Right atrium auricular region (tissue), 2 donors: Measurements from ENCODE around the gene KRTAP13-1. TPM values are rescaled to one million over a fixed set of nuclear protein-coding genes. Genes with fewer than 3 reads are reported as not detected.

Source experiments
- DNase-seq: peaks from one replicate; pipeline ENCODE4 v3.0.0-alpha.2; 2019; ENCODE audit warnings: low spot score
- H3K27ac ChIP-seq, 2 donors: fragments of 200-600 bp; sonication (generic); 1 replicate in 1 of 2; 2 replicates in 1 of 2; pipeline ENCODE4 v1.5.1; 2016 to 2019
- H3K27me3 ChIP-seq, 2 donors: fragments of 200-600 bp; sonication (generic); one replicate each; pipeline versions ENCODE4 v1.5.1 to v1.6.0; 2017 to 2019
- H3K36me3 ChIP-seq: fragments of 200-600 bp; sonication (generic); one replicate; pipeline ENCODE4 v1.5.1; 2016
- H3K4me1 ChIP-seq, 2 donors: fragments of 200-600 bp; sonication (generic); one replicate each; pipeline versions ENCODE4 v1.5.1 to v1.6.0; 2017 to 2019
- H3K4me3 ChIP-seq, 2 donors: fragments of 200-600 bp; sonication (generic); 1 replicate in 1 of 2; 2 replicates in 1 of 2; pipeline ENCODE4 v1.5.1; 2017 to 2019; ENCODE audit warnings: mild to moderate bottlenecking in 1 of 2, moderate library complexity in 1 of 2
- H3K9me3 ChIP-seq, 2 donors: fragments of 200-600 bp; sonication (generic); one replicate each; pipeline ENCODE4 v1.5.1; 2019
- microRNA-seq, 2 donors: library from miRNA; unstranded; fragments of <30 nt; microRNA quantifications; one replicate each; pipeline ENCODE4, GENCODE V29; 2016 to 2017; ENCODE audit warnings: borderline number of aligned reads in 2 of 2, borderline replicate concordance in 1 of 2
- total RNA-seq, 2 donors: library from RNA; depleted of rRNA; stranded (reverse); fragments of >200 nt; gene quantifications; one replicate each; pipeline ENCODE4 v1.1.0, GENCODE V29; 2016
- TF ChIP-seq, protein P1 (sequence below), 2 donors: fragments of 200-600 bp; sonication (generic); IDR thresholded peaks; one replicate each; pipeline ENCODE4 v1.5.1; 2019; ENCODE audit warnings: antibody characterized with exemption in 2 of 2

Gene KRTAP13-1
- total RNA-seq, 2 donors from 2014 or later: not detected

DNA sequence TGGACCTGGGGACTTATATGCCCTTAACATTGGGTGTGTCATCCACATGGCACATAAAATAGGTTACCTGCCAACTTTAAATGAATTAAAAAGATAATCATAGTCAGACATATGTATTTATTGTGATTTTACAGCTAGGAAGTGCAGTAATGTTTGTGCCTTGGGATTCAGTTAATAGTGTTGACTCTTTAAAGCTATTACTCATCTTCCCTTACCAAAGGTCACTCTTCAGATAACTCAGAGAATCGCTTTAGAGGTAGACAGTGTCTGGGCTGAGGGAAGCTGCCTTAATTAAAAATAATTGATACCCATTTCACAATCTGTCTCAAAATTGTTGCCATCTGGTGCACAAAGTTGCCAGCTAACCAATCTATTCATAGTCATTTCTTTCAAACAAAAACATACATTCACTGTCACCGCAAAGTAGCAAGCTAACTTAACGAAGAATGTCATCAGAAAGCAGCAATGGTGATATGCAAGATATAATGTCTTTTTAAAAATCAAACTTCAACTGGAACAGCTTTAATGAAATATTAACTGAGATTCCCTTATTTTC is 41.3 kb downstream of the KRTAP13-1 start:
- Histone ChIP-seq H3K27ac (no peak overlapping the region), H3K4me3 (no peak overlapping the region), H3K36me3 (no peaks in the 10 kb centered on the region), H3K4me1 (no peaks in the 10 kb centered on the region), H3K27me3 (no peaks in the 10 kb centered on the region), H3K9me3 (no peaks in the 10 kb centered on the region)
- DNase-seq: no peak
- TF ChIP-seq, protein P1, sequence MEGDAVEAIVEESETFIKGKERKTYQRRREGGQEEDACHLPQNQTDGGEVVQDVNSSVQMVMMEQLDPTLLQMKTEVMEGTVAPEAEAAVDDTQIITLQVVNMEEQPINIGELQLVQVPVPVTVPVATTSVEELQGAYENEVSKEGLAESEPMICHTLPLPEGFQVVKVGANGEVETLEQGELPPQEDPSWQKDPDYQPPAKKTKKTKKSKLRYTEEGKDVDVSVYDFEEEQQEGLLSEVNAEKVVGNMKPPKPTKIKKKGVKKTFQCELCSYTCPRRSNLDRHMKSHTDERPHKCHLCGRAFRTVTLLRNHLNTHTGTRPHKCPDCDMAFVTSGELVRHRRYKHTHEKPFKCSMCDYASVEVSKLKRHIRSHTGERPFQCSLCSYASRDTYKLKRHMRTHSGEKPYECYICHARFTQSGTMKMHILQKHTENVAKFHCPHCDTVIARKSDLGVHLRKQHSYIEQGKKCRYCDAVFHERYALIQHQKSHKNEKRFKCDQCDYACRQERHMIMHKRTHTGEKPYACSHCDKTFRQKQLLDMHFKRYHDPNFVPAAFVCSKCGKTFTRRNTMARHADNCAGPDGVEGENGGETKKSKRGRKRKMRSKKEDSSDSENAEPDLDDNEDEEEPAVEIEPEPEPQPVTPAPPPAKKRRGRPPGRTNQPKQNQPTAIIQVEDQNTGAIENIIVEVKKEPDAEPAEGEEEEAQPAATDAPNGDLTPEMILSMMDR (IDR thresholded peaks at IDR 0.05): no peak

DNA sequence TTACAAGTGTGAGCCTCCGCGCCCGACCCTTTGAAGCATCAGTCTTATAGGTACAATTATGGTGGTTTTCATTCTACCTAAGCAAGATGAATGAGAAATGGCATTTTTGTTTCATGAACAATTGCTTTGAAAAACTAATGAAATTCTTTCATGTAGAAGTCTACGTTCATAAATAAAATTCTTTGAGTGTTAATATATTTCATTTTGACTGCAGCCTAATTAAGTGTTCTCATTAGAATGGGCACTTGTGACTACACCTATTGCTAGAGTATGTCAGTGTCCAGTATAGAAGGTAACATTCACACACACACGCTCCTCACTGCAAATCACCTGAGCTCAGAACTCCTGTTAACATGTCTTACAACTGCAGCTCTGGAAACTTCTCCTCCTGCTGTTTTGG is 44.1 kb downstream of the KRTAP13-1 start, which contains the start of gene KRTAP15-1:
KRTAP15-1 (plus strand) TSS at position 301 of the 400 bp plus-strand sequence; CDS start at position 354, 53 bp downstream.
- Histone ChIP-seq H3K27ac (no peak within 1 kb of the TSS), H3K4me1 (no peaks in the 10 kb centered on the region), H3K9me3 (no peaks in the 10 kb centered on the region), H3K4me3 (no peak within 1 kb of the TSS), H3K27me3 (no peaks in the 10 kb centered on the region), H3K36me3 (no peaks in the 10 kb centered on the region)
- DNase-seq: no peak
- TF ChIP-seq, protein P1 (IDR thresholded peaks at IDR 0.05): no peak

DNA sequence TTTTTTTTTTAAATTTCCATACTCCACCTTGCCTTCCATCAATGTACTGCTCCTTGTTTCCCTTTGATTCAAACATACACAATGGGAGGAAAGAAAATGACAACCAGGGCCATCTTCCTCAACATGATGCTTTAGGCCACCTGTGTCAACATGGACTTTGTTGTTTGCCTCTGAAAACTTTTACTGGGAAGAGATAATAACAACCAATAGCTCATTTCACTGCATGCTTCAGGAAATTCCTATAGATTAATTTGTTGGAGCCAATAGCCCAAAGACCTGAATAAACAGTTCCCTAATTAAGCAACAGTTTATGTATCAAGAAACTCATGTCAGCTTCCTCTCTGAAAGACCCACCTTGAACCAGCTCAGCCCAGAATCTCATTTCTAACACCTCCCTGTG is 47.4 kb downstream of the KRTAP13-1 start:
- H3K27me3 ChIP-seq: no peaks in the 10 kb centered on the region
- TF ChIP-seq, protein P1 (IDR thresholded peaks at IDR 0.05): no peak
- no peaks in the 10 kb centered on the region for H3K9me3 ChIP-seq
- DNase-seq: no peak
- H3K4me3 ChIP-seq: no peak overlapping the region
- H3K27ac ChIP-seq: no peak overlapping the region
- H3K4me1 ChIP-seq: no peaks in the 10 kb centered on the region
- no peaks in the 10 kb centered on the region for H3K36me3 ChIP-seq

DNA sequence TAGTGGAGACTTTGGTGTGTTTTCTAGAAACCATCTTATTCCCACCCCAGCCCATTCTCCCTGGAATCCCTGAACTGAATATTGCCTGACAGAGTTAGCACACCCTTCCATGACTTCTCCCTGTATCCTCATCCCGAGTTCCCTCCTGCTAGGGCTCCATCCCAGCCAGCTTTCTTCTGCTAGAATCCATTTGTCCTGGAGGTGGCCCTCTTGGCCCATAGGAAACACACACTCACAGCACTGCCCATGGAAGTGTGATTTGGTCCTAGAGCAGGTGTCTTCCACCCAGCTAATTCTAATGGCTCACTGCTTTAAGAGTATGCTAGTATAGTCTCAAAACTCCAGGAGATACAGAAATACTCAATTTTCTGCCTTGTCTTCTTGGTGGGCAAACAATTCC is 48.4 kb downstream of the KRTAP13-1 start:
- Histone ChIP-seq H3K4me1 (no peaks in the 10 kb centered on the region), H3K9me3 (no peaks in the 10 kb centered on the region), H3K27me3 (no peaks in the 10 kb centered on the region), H3K4me3 (no peak overlapping the region), H3K27ac (no peak overlapping the region), H3K36me3 (no peaks in the 10 kb centered on the region)
- no peak for DNase-seq
- TF ChIP-seq, protein P1 (IDR thresholded peaks at IDR 0.05): peak; percentile 24 to 45

Small RNA genes within 50 kb of the gene (microRNA-seq; reads per million reads assigned to microRNA genes)
- gene MIR4327: 0 reads per million in 2 donors

Other genes starting within 250 kb of the KRTAP13-1 start
- gene CLDN17, start 229.2 kb upstream of the KRTAP13-1 start, total RNA-seq: not detected
- not detected for gene CLDN8, start 179.9 kb upstream of the KRTAP13-1 start, total RNA-seq
- not detected for gene KRTAP24-1, start 113.1 kb upstream of the KRTAP13-1 start, total RNA-seq
- gene KRTAP25-1, start 106.5 kb upstream of the KRTAP13-1 start, total RNA-seq: not detected
- gene KRTAP26-1, start 75.7 kb upstream of the KRTAP13-1 start, total RNA-seq: not detected
- not detected for gene KRTAP27-1, start 58.3 kb upstream of the KRTAP13-1 start, total RNA-seq
- gene KRTAP23-1, start 47.4 kb upstream of the KRTAP13-1 start, total RNA-seq: not detected
- not detected for gene KRTAP13-2, start 23.8 kb upstream of the KRTAP13-1 start, total RNA-seq
- gene KRTAP13-3, start 29.9 kb downstream of the KRTAP13-1 start, total RNA-seq: not detected
- not detected for gene KRTAP13-4, start 34.2 kb downstream of the KRTAP13-1 start, total RNA-seq
- gene KRTAP15-1, start 44.2 kb downstream of the KRTAP13-1 start, total RNA-seq: not detected
- not detected for gene KRTAP19-1, start 84.3 kb downstream of the KRTAP13-1 start, total RNA-seq
- gene KRTAP19-2, start 91.4 kb downstream of the KRTAP13-1 start, total RNA-seq: not detected
- gene KRTAP19-3, start 96.0 kb downstream of the KRTAP13-1 start, total RNA-seq: not detected
- gene KRTAP19-4, start 101.1 kb downstream of the KRTAP13-1 start, total RNA-seq: not detected
- not detected for gene KRTAP19-5, start 106.1 kb downstream of the KRTAP13-1 start, total RNA-seq
- gene KRTAP19-6, start 145.8 kb downstream of the KRTAP13-1 start, total RNA-seq: not detected
- gene KRTAP19-7, start 165.3 kb downstream of the KRTAP13-1 start, total RNA-seq: not detected
- gene KRTAP22-2, start 194.4 kb downstream of the KRTAP13-1 start, total RNA-seq: not detected
- not detected for gene KRTAP6-3, start 196.4 kb downstream of the KRTAP13-1 start, total RNA-seq
- gene KRTAP6-2, start 202.9 kb downstream of the KRTAP13-1 start, total RNA-seq: not detected
- gene KRTAP22-1, start 205.1 kb downstream of the KRTAP13-1 start, total RNA-seq: not detected
- gene KRTAP6-1, start 217.9 kb downstream of the KRTAP13-1 start, total RNA-seq: not detected
- not detected for gene KRTAP20-1, start 220.4 kb downstream of the KRTAP13-1 start, total RNA-seq
- gene KRTAP20-4, start 224.6 kb downstream of the KRTAP13-1 start, total RNA-seq: not detected
- not detected for gene KRTAP20-2, start 239.2 kb downstream of the KRTAP13-1 start, total RNA-seq
- not detected for gene KRTAP20-3, start 246.8 kb downstream of the KRTAP13-1 start, total RNA-seq